Testis (tissue), 2 donors: ENCODE results near the gene MPRIP.

Source experiments
- POLR2A ChIP-seq: fragments of 450-650 bp; IDR thresholded peaks from one replicate; pipeline ENCODE4 v1.6.1; 2017; ENCODE audit warnings: antibody characterized with exemption, mild to moderate bottlenecking, moderate library complexity
- TF ChIP-seq, protein P1 (sequence below), 3 experiments: fragments of 450-650 bp in 2 of 3; fragments of 200-600 bp in 1 of 3; sonication (generic) in 1 of 3; IDR thresholded peaks; one replicate each; pipeline ENCODE4 v1.5.1; 2016 to 2019; ENCODE audit warnings: antibody characterized with exemption in 3 of 3, mild to moderate bottlenecking in 2 of 3, moderate library complexity in 1 of 3

- TF ChIP-seq, protein P1, sequence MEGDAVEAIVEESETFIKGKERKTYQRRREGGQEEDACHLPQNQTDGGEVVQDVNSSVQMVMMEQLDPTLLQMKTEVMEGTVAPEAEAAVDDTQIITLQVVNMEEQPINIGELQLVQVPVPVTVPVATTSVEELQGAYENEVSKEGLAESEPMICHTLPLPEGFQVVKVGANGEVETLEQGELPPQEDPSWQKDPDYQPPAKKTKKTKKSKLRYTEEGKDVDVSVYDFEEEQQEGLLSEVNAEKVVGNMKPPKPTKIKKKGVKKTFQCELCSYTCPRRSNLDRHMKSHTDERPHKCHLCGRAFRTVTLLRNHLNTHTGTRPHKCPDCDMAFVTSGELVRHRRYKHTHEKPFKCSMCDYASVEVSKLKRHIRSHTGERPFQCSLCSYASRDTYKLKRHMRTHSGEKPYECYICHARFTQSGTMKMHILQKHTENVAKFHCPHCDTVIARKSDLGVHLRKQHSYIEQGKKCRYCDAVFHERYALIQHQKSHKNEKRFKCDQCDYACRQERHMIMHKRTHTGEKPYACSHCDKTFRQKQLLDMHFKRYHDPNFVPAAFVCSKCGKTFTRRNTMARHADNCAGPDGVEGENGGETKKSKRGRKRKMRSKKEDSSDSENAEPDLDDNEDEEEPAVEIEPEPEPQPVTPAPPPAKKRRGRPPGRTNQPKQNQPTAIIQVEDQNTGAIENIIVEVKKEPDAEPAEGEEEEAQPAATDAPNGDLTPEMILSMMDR (IDR thresholded peaks at IDR 0.05) = no peak
- TF ChIP-seq POLR2A = no peak
Measured at GRCh38 chr17:17075125-17075781, 33.0 kb downstream of the MPRIP start.
